Liver (tissue), 9 donors: Measurements from ENCODE around the gene SPG21. TPM values are rescaled to one million over a fixed set of nuclear protein-coding genes. Genes with fewer than 3 reads are reported as not detected.

Source experiments
- DNase-seq: peaks from one replicate; pipeline ENCODE4 v3.0.0-alpha.2; 2017; ENCODE audit warnings: low spot score
- H3K27ac ChIP-seq, 2 donors: one replicate each; pipeline ENCODE4 v1.7.0; 2013; ENCODE audit warnings: inconsistent platforms in 2 of 2, low read length in 2 of 2, control low read depth in 1 of 2, low read depth in 1 of 2, mild to moderate bottlenecking in 1 of 2
- H3K27me3 ChIP-seq, 4 donors: one replicate each; pipeline versions ENCODE4 v1.6.1 to v1.7.0; 2013; ENCODE audit warnings: low read length in 3 of 4, inconsistent platforms in 1 of 4, mild to moderate bottlenecking in 1 of 4, moderate library complexity in 1 of 4; ENCODE audit not compliant: control insufficient read depth in 4 of 4, insufficient read depth in 4 of 4
- H3K36me3 ChIP-seq, 4 donors: one replicate each; pipeline versions ENCODE4 v1.6.1 to v1.7.0; 2013; ENCODE audit warnings: low read length in 3 of 4, mild to moderate bottlenecking in 3 of 4, low read depth in 1 of 4, moderate library complexity in 1 of 4; ENCODE audit not compliant: control insufficient read depth in 4 of 4, insufficient read depth in 3 of 4
- H3K4me1 ChIP-seq, 4 donors: one replicate each; pipeline versions ENCODE4 v1.6.1 to v1.7.0; 2013; ENCODE audit warnings: low read length in 3 of 4, mild to moderate bottlenecking in 3 of 4, moderate library complexity in 1 of 4; ENCODE audit not compliant: control insufficient read depth in 4 of 4, insufficient read depth in 4 of 4
- H3K4me3 ChIP-seq, 3 donors: one replicate each; pipeline versions ENCODE4 v1.6.1 to v1.7.0; 2013; ENCODE audit warnings: low read length in 3 of 3, control low read depth in 1 of 3, low read depth in 1 of 3, mild to moderate bottlenecking in 1 of 3
- H3K9ac ChIP-seq, 2 donors: one replicate each; pipeline ENCODE4 v1.7.0; 2013; ENCODE audit warnings: low read length in 2 of 2, mild to moderate bottlenecking in 2 of 2, moderate library complexity in 2 of 2, control low read depth in 1 of 2, low read depth in 1 of 2
- H3K9me3 ChIP-seq, 4 donors: one replicate each; pipeline versions ENCODE4 v1.6.1 to v1.7.0; 2013; ENCODE audit warnings: low read length in 3 of 4; ENCODE audit not compliant: control insufficient read depth in 4 of 4
- EGR1 ChIP-seq, 2 donors: IDR thresholded peaks; 2 replicates each; pipeline ENCODE4 v1.6.1; 2016 to 2018; ENCODE audit warnings: antibody characterized with exemption in 2 of 2, low read depth in 2 of 2
- FOXA1 ChIP-seq: IDR thresholded peaks from 2 replicates; pipeline ENCODE4 v1.6.1; 2016; ENCODE audit warnings: antibody characterized with exemption
- FOXA2 ChIP-seq: IDR thresholded peaks from 2 replicates; pipeline ENCODE4 v1.6.1; 2016; ENCODE audit warnings: antibody characterized with exemption
- GABPA ChIP-seq, 2 donors: IDR thresholded peaks in 1 of 2; conservative IDR thresholded peaks in 1 of 2; 2 replicates each; pipeline ENCODE4 v1.6.1; 2016; ENCODE audit warnings: antibody characterized with exemption in 2 of 2, mild to moderate bottlenecking in 1 of 2, moderate library complexity in 1 of 2
- HNF4A ChIP-seq, 2 donors: conservative IDR thresholded peaks; 2 replicates each; pipeline ENCODE4 v1.6.1; 2016; ENCODE audit warnings: antibody characterized with exemption in 2 of 2, mild to moderate bottlenecking in 2 of 2
- HNF4G ChIP-seq: IDR thresholded peaks from 2 replicates; pipeline ENCODE4 v1.6.1; 2016; ENCODE audit warnings: antibody characterized with exemption
- JUND ChIP-seq, 2 donors: IDR thresholded peaks; 2 replicates each; pipeline ENCODE4 v1.6.1; 2016; ENCODE audit warnings: antibody characterized with exemption in 2 of 2
- NR2F2 ChIP-seq: IDR thresholded peaks from 2 replicates; pipeline ENCODE4 v1.6.1; 2016; ENCODE audit warnings: antibody characterized with exemption
- RAD21 ChIP-seq, 2 donors: IDR thresholded peaks; 2 replicates each; pipeline ENCODE4 v1.6.1; 2016; ENCODE audit warnings: antibody characterized with exemption in 2 of 2, mild to moderate bottlenecking in 2 of 2
- RXRA ChIP-seq, 2 donors: IDR thresholded peaks; 2 replicates each; pipeline ENCODE4 v1.6.1; 2017 to 2018; ENCODE audit warnings: antibody characterized with exemption in 2 of 2, mild to moderate bottlenecking in 1 of 2
- SP1 ChIP-seq: IDR thresholded peaks from 2 replicates; pipeline ENCODE4 v1.6.1; 2018; ENCODE audit warnings: antibody characterized with exemption, mild to moderate bottlenecking
- TAF1 ChIP-seq: conservative IDR thresholded peaks from 2 replicates; pipeline ENCODE4 v1.6.1; 2016; ENCODE audit warnings: antibody characterized with exemption, mild to moderate bottlenecking
- YY1 ChIP-seq: IDR thresholded peaks from 2 replicates; pipeline ENCODE4 v1.6.1; 2016; ENCODE audit warnings: antibody characterized with exemption, mild to moderate bottlenecking
- WGBS: extraction: QIAGEN DNeasy Blood & Tissue Kit; methylation state at CpG from one replicate; pipeline ENCODE4 v1.1.7; 2013; 5-methylcytosine and 5-hydroxymethylcytosine counted together
- polyA plus RNA-seq, 2 donors: library from polyadenylated mRNA; stranded (reverse) in 1 of 2; unstranded in 1 of 2; fragments of 200-250 nt in 1 of 2; fragments of >200 nt in 1 of 2; fragmentation: Nextera tagmentation in 1 of 2; extraction: Ambion mirVana in 1 of 2; gene quantifications; one replicate each; pipeline versions ENCODE4 v1.2.1 to v1.2.3, GENCODE V29; 2013 to 2015
- total RNA-seq, 2 donors: library from RNA; depleted of rRNA; stranded (reverse); fragments of >200 nt; gene quantifications; one replicate each; pipeline ENCODE4 v1.2.3, GENCODE V29; 2014
- TF ChIP-seq, protein P1 (sequence below): IDR thresholded peaks from 2 replicates; pipeline ENCODE4 v1.6.1; 2016; ENCODE audit warnings: antibody characterized with exemption
- TF ChIP-seq, protein P2 (sequence below): IDR thresholded peaks from 2 replicates; pipeline ENCODE4 v1.6.1; 2016; ENCODE audit warnings: antibody characterized with exemption
- TF ChIP-seq, protein P3 (sequence below): IDR thresholded peaks from 2 replicates; pipeline ENCODE4 v1.6.1; 2016; ENCODE audit warnings: antibody characterized with exemption
- TF ChIP-seq, protein P4 (sequence below): IDR thresholded peaks from 2 replicates; pipeline ENCODE4 v1.6.1; 2016; ENCODE audit warnings: antibody characterized with exemption, mild to moderate bottlenecking
- TF ChIP-seq, protein P5 (sequence below): fragments of 150-350 bp; IDR thresholded peaks from 2 replicates; pipeline ENCODE4 v1.5.1; 2017; ENCODE audit warnings: improper control_type of control experiment, low read depth, low read length; ENCODE audit not compliant: missing input control
- donor health status: healthy.
- donor health status: healthy.
- donor health status: healthy.
- donor health status: healthy.
- donor health status: healthy.

SPG21 gene
- total and polyA plus RNA-seq, 4 donors: 27.4 to 50.7 (median 41.2) TPM

DNA sequence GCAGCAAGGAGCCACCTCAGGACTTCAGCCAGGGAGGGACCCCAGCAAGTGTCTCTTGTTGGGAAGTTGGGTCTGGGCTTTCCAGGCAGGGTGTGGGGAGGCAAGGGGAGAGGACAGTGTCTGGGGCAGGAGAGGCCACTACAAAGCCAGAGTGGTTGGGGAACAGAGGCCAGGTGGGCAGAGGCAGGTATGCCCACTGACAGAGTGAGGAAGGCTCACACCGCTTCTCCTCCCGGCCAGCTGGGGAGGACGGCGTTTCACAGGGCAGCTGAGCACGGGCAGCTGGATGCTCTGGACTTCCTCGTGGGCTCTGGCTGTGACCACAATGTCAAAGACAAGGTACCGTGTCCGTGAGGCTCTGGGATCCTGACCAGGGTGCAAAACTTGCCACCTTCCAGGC is 63.1 kb downstream of the SPG21 start:
- H3K9me3 ChIP-seq: no peaks in the 10 kb centered on the region
- no peak overlapping the region for H3K27ac ChIP-seq
- no peaks in the 10 kb centered on the region for H3K27me3 ChIP-seq
- H3K4me3 ChIP-seq: no peak overlapping the region
- TF ChIP-seq, protein P1, sequence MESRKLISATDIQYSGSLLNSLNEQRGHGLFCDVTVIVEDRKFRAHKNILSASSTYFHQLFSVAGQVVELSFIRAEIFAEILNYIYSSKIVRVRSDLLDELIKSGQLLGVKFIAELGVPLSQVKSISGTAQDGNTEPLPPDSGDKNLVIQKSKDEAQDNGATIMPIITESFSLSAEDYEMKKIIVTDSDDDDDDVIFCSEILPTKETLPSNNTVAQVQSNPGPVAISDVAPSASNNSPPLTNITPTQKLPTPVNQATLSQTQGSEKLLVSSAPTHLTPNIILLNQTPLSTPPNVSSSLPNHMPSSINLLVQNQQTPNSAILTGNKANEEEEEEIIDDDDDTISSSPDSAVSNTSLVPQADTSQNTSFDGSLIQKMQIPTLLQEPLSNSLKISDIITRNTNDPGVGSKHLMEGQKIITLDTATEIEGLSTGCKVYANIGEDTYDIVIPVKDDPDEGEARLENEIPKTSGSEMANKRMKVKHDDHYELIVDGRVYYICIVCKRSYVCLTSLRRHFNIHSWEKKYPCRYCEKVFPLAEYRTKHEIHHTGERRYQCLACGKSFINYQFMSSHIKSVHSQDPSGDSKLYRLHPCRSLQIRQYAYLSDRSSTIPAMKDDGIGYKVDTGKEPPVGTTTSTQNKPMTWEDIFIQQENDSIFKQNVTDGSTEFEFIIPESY: no peak
- TF ChIP-seq YY1: no peak
- no peak for TF ChIP-seq TAF1
- no peak for TF ChIP-seq EGR1 (IDR thresholded peaks at IDR 0.05; ENCODE audit: low read depth in 2 of 2)
- no peak for TF ChIP-seq NR2F2
- TF ChIP-seq SP1: no peak
- no peak for TF ChIP-seq HNF4G
- no peak for TF ChIP-seq JUND (IDR thresholded peaks at IDR 0.05)
- TF ChIP-seq, protein P2, sequence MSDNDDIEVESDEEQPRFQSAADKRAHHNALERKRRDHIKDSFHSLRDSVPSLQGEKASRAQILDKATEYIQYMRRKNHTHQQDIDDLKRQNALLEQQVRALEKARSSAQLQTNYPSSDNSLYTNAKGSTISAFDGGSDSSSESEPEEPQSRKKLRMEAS: no peak
- TF ChIP-seq RXRA (IDR thresholded peaks at IDR 0.05): no peak
- TF ChIP-seq, protein P3, sequence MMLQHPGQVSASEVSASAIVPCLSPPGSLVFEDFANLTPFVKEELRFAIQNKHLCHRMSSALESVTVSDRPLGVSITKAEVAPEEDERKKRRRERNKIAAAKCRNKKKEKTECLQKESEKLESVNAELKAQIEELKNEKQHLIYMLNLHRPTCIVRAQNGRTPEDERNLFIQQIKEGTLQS: no peak
- no peak for TF ChIP-seq FOXA1
- TF ChIP-seq GABPA (IDR thresholded peaks at IDR 0.05 in 1 of 2, conservative IDR thresholded peaks at IDR 0.05 in 1 of 2): no peak
- TF ChIP-seq, protein P4, sequence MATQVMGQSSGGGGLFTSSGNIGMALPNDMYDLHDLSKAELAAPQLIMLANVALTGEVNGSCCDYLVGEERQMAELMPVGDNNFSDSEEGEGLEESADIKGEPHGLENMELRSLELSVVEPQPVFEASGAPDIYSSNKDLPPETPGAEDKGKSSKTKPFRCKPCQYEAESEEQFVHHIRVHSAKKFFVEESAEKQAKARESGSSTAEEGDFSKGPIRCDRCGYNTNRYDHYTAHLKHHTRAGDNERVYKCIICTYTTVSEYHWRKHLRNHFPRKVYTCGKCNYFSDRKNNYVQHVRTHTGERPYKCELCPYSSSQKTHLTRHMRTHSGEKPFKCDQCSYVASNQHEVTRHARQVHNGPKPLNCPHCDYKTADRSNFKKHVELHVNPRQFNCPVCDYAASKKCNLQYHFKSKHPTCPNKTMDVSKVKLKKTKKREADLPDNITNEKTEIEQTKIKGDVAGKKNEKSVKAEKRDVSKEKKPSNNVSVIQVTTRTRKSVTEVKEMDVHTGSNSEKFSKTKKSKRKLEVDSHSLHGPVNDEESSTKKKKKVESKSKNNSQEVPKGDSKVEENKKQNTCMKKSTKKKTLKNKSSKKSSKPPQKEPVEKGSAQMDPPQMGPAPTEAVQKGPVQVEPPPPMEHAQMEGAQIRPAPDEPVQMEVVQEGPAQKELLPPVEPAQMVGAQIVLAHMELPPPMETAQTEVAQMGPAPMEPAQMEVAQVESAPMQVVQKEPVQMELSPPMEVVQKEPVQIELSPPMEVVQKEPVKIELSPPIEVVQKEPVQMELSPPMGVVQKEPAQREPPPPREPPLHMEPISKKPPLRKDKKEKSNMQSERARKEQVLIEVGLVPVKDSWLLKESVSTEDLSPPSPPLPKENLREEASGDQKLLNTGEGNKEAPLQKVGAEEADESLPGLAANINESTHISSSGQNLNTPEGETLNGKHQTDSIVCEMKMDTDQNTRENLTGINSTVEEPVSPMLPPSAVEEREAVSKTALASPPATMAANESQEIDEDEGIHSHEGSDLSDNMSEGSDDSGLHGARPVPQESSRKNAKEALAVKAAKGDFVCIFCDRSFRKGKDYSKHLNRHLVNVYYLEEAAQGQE: no peak
- TF ChIP-seq RAD21 (IDR thresholded peaks at IDR 0.05): no peak
- no peak for TF ChIP-seq FOXA2
- no peak for TF ChIP-seq HNF4A (conservative IDR thresholded peaks at IDR 0.05)
- TF ChIP-seq, protein P5, sequence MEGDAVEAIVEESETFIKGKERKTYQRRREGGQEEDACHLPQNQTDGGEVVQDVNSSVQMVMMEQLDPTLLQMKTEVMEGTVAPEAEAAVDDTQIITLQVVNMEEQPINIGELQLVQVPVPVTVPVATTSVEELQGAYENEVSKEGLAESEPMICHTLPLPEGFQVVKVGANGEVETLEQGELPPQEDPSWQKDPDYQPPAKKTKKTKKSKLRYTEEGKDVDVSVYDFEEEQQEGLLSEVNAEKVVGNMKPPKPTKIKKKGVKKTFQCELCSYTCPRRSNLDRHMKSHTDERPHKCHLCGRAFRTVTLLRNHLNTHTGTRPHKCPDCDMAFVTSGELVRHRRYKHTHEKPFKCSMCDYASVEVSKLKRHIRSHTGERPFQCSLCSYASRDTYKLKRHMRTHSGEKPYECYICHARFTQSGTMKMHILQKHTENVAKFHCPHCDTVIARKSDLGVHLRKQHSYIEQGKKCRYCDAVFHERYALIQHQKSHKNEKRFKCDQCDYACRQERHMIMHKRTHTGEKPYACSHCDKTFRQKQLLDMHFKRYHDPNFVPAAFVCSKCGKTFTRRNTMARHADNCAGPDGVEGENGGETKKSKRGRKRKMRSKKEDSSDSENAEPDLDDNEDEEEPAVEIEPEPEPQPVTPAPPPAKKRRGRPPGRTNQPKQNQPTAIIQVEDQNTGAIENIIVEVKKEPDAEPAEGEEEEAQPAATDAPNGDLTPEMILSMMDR: no peak
- no peak for DNase-seq
- WGBS: 89% methylated on average over 8 of the region's 8 CpGs
- H3K36me3 ChIP-seq: no peaks in the 10 kb centered on the region
- peaks cover 0 to 2% (median 0%) of the 10 kb centered on the region in 4 donors for H3K4me1 ChIP-seq
- no peak overlapping the region for H3K9ac ChIP-seq
